Ammon's horn (tissue), 1 donor: ENCODE results near the gene IL21R.

Source experiments
- DNase-seq: peaks from one replicate; pipeline ENCODE4 v3.0.0-alpha.2; 2016; ENCODE audit warnings: low spot score

IL21R gene

GRCh38 chr16:27401768-27402568 lies at the start of gene IL21R:
Gene IL21R (plus strand): TSS chr16:27402174. CDS start chr16:27430072, 27,898 bp downstream.
- DNase-seq = peak; percentile 46

DNA sequence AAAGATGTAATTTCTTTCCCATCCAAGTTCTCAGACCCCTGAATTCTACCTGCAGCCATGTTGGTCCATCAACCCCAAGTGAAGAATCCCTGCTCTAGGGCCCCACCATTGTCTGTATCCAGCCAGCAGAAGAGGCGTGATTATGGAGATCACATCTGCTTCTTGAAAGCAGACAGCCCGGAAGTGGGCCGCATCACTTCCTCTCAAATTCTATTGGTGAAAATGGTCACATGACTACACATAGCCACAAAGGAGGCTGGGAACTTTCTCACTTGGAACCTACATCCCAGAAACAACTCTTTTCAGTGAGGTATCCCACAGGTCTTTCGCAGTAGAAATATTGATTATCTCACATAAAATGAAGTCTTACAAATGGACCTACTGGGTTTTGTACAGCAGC lies 48.1 kb upstream of the IL21R start:
- DNase-seq = no peak

- peak; percentile 26 for DNase-seq
These were observed 46.4 kb upstream of the IL21R start for GRCh38 chr16:27355610-27356009.

DNA sequence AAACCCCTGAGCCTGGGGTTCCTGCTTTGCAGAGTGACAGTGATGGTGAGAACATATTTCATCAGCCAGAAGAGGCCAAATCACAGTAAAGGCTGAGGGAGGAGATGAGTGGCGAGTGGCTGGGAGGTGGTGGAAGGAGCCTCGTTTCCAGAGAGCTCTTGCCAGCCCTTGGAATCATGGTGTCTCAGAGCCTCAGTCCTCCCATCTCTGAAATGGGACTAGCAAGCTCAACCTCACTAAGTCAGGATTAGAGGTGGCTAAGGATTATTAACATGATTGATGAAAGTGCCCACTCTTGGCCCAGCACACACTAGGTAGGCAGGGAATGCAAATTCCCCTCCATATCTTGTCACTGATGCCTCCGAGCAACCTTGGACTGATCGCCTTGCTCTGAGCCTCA lies 45.2 kb upstream of the IL21R start:
- no peak for DNase-seq

GRCh38 chr16:27359051-27359450 lies 42.9 kb upstream of the IL21R start:
- DNase-seq = no peak

DNA sequence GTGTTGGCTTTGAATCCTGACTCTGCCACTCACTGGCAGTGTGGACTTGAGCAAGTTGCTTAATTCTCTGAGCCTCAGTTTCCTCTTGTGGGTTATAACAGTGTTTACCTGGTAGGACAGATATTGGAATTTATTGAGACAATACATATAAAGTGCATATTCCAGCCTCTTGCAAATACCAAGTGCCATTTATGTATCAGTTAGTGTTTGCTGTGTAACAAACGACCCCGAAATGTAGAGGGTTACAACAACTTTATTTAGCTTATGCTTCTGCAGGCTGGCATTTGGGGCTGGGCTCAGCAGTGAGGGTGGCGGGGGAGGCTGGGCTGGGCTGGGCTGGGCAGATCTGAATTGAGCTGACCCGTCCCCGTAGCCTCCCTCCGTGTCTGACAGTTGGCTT lies 42.4 kb upstream of the IL21R start:
- no peak for DNase-seq

GRCh38 chr16:27361987-27362386 lies 40.0 kb upstream of the IL21R start:
- no peak for DNase-seq

GRCh38 chr16:27362570-27363245 lies 39.3 kb upstream of the IL21R start:
- DNase-seq = no peak

DNA sequence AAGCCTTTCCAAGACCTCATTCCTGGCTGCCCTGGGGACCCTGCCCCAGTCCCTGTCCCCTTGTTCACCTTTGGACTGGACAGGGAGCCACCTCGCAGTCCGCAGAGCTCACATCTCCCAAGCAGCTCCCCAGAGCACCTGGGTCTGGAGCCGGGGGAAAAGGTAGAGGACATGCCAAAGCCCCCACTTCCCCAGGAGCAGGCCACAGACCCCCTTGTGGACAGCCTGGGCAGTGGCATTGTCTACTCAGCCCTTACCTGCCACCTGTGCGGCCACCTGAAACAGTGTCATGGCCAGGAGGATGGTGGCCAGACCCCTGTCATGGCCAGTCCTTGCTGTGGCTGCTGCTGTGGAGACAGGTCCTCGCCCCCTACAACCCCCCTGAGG lies 38.7 kb upstream of the IL21R start:
- DNase-seq = no peak

DNA sequence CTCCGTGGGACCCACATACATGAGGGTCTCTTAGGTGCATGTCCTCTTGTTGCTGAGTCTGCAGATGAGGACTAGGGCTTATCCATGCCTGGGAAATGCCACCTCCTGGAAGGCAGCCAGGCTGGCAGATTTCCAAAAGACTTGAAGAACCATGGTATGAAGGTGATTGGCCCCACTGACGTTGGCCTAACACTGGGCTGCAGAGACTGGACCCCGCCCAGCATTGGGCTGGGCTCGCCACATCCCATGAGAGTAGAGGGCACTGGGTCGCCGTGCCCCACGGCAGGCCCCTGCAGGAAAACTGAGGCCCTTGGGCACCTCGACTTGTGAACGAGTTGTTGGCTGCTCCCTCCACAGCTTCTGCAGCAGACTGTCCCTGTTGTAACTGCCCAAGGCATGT lies 38.2 kb upstream of the IL21R start:
- DNase-seq = no peak

DNA sequence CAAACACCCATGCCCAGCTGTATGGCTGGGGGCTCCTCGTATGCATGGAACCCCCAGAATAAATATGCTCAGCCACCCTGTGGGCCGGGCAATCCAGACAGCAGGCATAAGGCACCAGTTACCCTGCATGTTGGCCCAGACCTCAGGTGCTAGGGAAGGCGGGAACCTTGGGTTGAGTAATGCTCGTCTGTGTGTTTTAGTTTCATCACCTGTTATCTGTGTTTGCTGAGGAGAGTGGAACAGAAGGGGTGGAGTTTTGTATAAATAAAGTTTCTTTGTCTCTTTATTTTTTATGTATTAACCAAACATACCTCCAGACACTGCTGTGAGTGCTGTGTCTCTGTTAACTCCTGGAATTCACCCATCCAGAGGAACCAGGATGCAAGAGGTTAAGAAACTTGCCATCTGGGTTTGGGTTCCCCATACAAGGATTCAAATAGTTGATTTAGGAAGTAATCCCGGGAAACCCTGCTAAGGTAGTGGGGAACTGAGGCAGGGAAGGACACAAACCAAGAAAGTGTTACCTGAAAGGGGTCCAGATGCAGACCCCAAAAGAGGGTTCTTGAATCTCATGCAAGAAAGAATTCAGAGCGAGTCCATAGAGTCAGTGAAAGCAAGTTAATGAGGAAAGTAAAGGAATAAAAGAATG lies 37.4 kb upstream of the IL21R start:
- no peak for DNase-seq

DNA sequence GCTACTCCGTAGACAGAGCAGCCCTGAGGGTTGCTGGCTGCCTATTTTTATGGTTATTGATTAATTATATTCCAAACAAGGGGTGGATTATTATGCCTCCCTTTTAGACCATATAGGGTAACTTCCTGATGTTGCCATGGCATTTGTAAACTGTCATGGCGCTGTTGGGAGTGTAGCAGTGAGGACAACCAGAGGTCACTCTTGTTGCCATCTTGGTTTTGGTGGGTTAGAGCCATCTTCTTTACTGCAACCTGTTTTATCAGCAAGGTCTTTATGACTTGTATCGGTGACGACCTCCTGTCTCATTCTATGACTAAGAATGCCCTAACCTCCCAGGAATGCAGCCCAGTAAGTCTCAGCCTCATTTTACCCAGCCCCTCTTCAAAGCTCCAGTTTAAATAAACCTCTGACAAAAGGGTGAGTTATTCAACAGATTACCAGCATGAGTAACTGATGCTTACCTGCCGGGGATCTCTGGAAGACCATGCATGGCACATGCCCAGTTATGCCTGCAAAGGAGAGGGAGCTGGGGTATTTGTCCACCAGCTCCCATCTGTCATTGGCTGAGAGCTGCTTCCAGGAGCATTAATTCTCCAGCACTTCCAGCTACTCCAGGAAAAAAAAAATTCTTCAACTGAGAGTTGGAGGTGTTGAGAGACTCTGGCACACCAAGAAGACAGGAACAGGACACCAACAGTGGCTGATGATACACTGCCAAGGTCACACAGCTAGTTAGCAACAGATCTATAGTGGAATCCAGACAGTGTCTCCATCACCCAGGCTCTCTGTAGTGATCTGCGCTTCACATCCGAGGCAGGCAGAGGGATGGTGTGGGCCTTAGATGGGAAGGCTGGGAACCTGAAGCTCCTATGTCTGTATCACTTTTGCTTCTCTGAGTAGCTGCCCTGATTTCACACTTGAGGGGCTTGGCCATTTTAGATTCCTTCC lies 36.6 kb upstream of the IL21R start:
- DNase-seq = no peak

- no peak for DNase-seq
These were observed 35.1 kb upstream of the IL21R start for GRCh38 chr16:27366687-27367460.

DNA sequence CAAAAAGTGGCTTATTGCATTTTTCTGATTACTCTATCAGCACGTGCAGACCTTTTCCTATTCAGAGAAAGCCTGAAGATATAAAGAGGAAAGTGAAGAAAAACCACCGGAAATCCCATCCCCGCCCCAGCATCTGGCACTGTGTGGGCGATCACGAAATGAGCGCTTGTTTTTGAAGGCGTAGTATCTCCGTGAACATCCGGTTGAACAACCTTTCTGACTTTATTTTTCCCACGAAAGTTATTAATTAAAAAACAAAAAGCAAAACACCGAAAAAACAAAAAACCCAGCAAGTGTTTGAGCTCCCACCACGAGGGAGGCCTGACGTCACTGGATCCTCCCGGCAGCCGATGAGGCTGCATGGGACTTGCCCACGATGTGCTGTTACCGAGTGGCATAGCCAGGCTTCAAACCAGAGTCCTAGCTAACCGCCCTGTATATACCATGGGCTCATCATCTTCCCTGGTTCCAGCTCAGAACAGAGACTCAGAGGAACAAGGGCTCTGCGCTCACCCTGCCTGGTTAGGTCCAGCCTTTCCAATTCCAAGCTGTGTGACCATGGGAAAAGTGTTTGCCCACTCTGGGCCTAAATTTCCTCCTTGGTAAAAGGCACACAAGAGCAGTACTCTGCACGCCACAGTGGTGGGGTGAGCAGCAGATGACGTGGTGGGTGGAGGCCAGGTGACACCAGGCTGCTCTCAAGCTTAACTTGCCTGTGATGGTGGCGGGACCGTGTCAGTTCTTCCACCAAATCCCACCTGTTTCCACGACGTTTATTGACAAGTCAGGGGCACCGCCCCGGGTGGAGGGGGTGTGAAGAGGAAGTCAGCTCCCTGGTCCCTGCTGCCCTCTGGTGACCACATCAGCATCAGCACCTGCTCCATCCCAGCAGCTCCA lies 34.3 kb upstream of the IL21R start:
- peak; percentile 77 for DNase-seq

- no peak for DNase-seq
These were observed 33.6 kb upstream of the IL21R start for GRCh38 chr16:27368358-27368722.

- DNase-seq = no peak
These were observed 32.2 kb upstream of the IL21R start for GRCh38 chr16:27369806-27370205.

GRCh38 chr16:27370318-27370717 lies 31.7 kb upstream of the IL21R start:
- DNase-seq = no peak

- DNase-seq = no peak
These were observed 28.7 kb upstream of the IL21R start for GRCh38 chr16:27373312-27373711.

DNA sequence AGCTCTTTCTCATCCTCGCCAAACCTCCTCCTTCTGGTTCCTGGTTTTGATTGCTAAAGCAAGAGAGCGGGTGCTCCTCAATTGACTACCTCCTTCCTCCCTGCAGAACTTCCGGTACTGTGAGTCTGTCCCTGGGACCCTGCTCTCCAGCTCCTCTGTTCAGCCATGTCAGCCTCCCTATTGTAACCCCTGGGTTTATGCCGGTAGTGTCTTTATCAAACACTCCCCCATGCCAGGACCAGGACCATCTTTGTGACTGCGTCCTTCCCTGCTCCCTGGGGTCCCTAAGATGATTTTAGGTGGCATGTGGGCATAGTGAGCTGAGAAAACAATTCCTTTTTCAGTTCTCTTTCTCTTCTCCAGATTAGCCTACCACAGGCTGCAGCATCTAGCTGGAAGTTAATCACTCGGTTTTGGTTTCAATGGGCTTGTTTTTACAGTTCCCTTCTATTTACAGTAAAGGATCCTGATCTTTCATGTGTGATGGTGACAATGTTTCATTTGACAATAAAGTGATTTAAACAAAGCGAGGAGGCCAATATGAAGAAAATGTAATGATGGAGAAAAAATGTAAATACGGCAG lies 27.7 kb upstream of the IL21R start:
- peak; percentile 53 for DNase-seq
